HG03135 (cell line): ENCODE results near the gene AUNIP.

Experiments
- ATAC-seq: cut with Tn5 transposase; IDR thresholded peaks from one replicate; pipeline ENCODE4 v1.9.1; 2021; ENCODE audit warnings: mild to moderate bottlenecking, moderate library complexity; ENCODE audit not compliant: unreplicated experiment

Gene AUNIP

GRCh38 chr1:25858906-25859789 lies at the start of gene AUNIP:
Gene AUNIP (minus strand): TSS chr1:25859457. CDS start chr1:25859357, 100 bp downstream.
- peak; percentile 78 for ATAC-seq

GRCh38 chr1:25909040-25909439 lies 49.8 kb upstream of the AUNIP start:
- no peak for ATAC-seq

GRCh38 chr1:25908161-25908560 lies 48.9 kb upstream of the AUNIP start:
- ATAC-seq = no peak

- no peak for ATAC-seq
Measured at GRCh38 chr1:25907601-25908000, 48.3 kb upstream of the AUNIP start.

GRCh38 chr1:25906644-25907300 lies 47.5 kb upstream of the AUNIP start:
- no peak for ATAC-seq

- ATAC-seq = peak; percentile 61
Measured at GRCh38 chr1:25905680-25906643, 46.7 kb upstream of the AUNIP start, which contains the start of gene STMN1. Gene STMN1 (minus strand): TSS chr1:25906419. CDS start chr1:25904676, 1,743 bp downstream.

GRCh38 chr1:25904943-25905679 lies 45.9 kb upstream of the AUNIP start:
- ATAC-seq = peak; percentile 70

GRCh38 chr1:25903986-25904385 lies 44.7 kb upstream of the AUNIP start:
- ATAC-seq = no peak

GRCh38 chr1:25902462-25902861 lies 43.2 kb upstream of the AUNIP start:
- no peak for ATAC-seq

GRCh38 chr1:25900219-25900618 lies 41.0 kb upstream of the AUNIP start:
- ATAC-seq = no peak

- ATAC-seq = no peak
Measured at GRCh38 chr1:25899792-25900191, 40.5 kb upstream of the AUNIP start.

GRCh38 chr1:25898223-25899015 lies 39.2 kb upstream of the AUNIP start:
- no peak for ATAC-seq

GRCh38 chr1:25897754-25898153 lies 38.5 kb upstream of the AUNIP start:
- ATAC-seq = no peak

- no peak for ATAC-seq
Measured at GRCh38 chr1:25896266-25896665, 37.0 kb upstream of the AUNIP start.

GRCh38 chr1:25895365-25895990 lies 36.2 kb upstream of the AUNIP start:
- peak; percentile 92 for ATAC-seq

GRCh38 chr1:25893116-25893515 lies 33.9 kb upstream of the AUNIP start:
- ATAC-seq = no peak

GRCh38 chr1:25891606-25892005 lies 32.3 kb upstream of the AUNIP start:
- no peak for ATAC-seq

- no peak for ATAC-seq
Measured at GRCh38 chr1:25890239-25891034, 31.2 kb upstream of the AUNIP start.
